Fibroblast of skin of right biceps (primary cell): ENCODE measurements around the gene GABRG2.

Experiments
- DNase-seq: peaks from one replicate; pipeline ENCODE4 v3.0.0-alpha.2; 2013

GABRG2 gene

DNA sequence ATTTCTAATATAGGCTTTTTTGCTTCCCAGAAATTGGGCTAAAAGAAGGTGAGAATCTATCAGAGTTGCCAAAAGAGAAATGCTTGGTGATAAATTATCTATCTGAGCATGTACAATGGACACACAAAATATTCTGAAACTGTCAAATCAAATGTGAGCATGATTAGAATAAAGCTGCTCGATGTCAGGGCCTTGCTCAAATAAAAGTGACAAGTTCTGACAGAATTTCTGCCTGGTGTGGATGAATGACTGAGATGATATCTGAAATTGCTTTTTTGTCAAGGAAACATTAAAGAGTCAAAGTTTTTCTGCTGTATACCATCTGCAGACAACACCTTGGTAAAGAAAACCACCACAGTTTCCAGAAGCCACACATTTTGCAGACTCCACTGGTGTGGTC is 128.8 kb downstream of the GABRG2 start:
- no peak for DNase-seq

DNA sequence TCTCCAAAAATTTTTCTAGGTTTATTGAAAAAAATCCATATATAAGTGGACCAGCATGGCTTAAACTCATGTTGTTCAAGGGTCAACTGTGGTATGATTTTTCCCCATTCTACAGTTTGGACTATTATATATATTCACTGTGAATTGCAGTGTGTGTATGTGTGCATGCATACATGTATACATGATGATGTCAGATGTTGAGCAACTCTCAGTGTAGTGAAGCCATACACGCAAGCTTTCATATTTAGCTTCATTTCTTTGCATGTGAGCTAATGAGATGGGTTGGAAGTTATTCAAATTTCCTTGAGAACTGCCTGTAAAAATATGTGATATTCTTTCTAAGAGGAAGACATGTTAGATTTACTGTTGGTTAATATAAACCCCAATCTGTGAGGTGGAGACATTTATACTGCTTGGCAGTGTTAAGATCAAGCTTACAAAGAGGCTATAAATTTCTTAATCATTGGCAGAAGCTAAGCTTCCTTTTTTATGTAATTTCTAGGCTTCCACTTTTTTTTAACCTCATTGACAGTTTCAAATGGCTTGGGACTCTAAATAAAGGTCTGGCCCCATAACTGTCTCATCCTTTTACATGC is 134.8 kb downstream of the GABRG2 start:
- no peak for DNase-seq
